CD4-positive, alpha-beta T cell treated with Interleukin-4 for 4 hours (primary cell): ENCODE results near the gene CCDC158.
"Not testable (repeated sequence)": the region's sequence is repeated elsewhere in the genome, so short reads cannot be mapped to it uniquely, and the experiment has no call there.

ENCODE experiments used
- DNase-seq: peaks from one replicate; pipeline ENCODE4 v3.0.0-alpha.2; 2020

The CCDC158 gene

GRCh38 chr4:76307660-76308014 lies 113.3 kb downstream of the CCDC158 start:
- DNase-seq: no peak

- no peak for DNase-seq
Observed at GRCh38 chr4:76306882-76307659, 113.9 kb downstream of the CCDC158 start.

GRCh38 chr4:76305971-76306881 lies 114.7 kb downstream of the CCDC158 start, which contains the start of gene STBD1:
Gene STBD1, plus strand, starts transcription at chr4:76306733. Its CDS starts 37 bp downstream, at chr4:76306770.
- no peak for DNase-seq

GRCh38 chr4:76305033-76305687 lies 115.8 kb downstream of the CCDC158 start:
- peak; percentile 19 for DNase-seq

GRCh38 chr4:76302826-76303438 lies 118.0 kb downstream of the CCDC158 start:
- DNase-seq: no peak

GRCh38 chr4:76301775-76302162 lies 119.2 kb downstream of the CCDC158 start:
- DNase-seq: no peak

GRCh38 chr4:76301068-76301774 lies 119.7 kb downstream of the CCDC158 start:
- peak; percentile 11 for DNase-seq

GRCh38 chr4:76300012-76300411 lies 120.9 kb downstream of the CCDC158 start:
- DNase-seq: no peak

GRCh38 chr4:76298227-76298626 lies 122.7 kb downstream of the CCDC158 start:
- no peak for DNase-seq

GRCh38 chr4:76296286-76296820 lies 124.6 kb downstream of the CCDC158 start:
- no peak for DNase-seq

- DNase-seq: no peak
Observed at GRCh38 chr4:76293772-76294171, 127.2 kb downstream of the CCDC158 start.

- no peak for DNase-seq
Observed at GRCh38 chr4:76292730-76293129, 128.2 kb downstream of the CCDC158 start.

GRCh38 chr4:76287811-76288210 lies 133.1 kb downstream of the CCDC158 start:
- not testable (repeated sequence) for DNase-seq

GRCh38 chr4:76283900-76284299 lies 137.0 kb downstream of the CCDC158 start:
- DNase-seq: no peak

GRCh38 chr4:76282941-76283689 lies 137.8 kb downstream of the CCDC158 start:
- DNase-seq: no peak

- not testable (repeated sequence) for DNase-seq
Observed at GRCh38 chr4:76281594-76281993, 139.3 kb downstream of the CCDC158 start.

GRCh38 chr4:76280488-76281441 lies 140.2 kb downstream of the CCDC158 start:
- no peak for DNase-seq

GRCh38 chr4:76279462-76279861 lies 141.5 kb downstream of the CCDC158 start:
- DNase-seq: peak; percentile 41

- no peak for DNase-seq
Observed at GRCh38 chr4:76278583-76278982, 142.4 kb downstream of the CCDC158 start.

- no peak for DNase-seq
Observed at GRCh38 chr4:76277667-76278066, 143.3 kb downstream of the CCDC158 start.
